Activated gamma-delta T cell treated with anti-CD3 and anti-CD28 coated beads, Interleukin-2, amount 50 U/mL, for 16 hours (primary cell): ENCODE measurements around the gene TGFA.

Source experiments
- DNase-seq: peaks from one replicate; pipeline ENCODE4 v3.0.0-alpha.2; 2020; ENCODE audit warnings: low read depth

TGFA gene

GRCh38 chr2:70463581-70463980 is 90.0 kb downstream of the TGFA start:
- DNase-seq, result no peak

- no peak for DNase-seq
These were observed 91.4 kb downstream of the TGFA start for GRCh38 chr2:70461981-70462876.

- DNase-seq, result no peak
These were observed 92.2 kb downstream of the TGFA start for GRCh38 chr2:70461414-70461813.

GRCh38 chr2:70460333-70460732 is 93.3 kb downstream of the TGFA start:
- no peak for DNase-seq

GRCh38 chr2:70458661-70459060 is 95.0 kb downstream of the TGFA start:
- no peak for DNase-seq

GRCh38 chr2:70456585-70457495 is 96.8 kb downstream of the TGFA start:
- DNase-seq, result no peak

- DNase-seq, result no peak
These were observed 98.6 kb downstream of the TGFA start for GRCh38 chr2:70454936-70455544.

GRCh38 chr2:70450641-70451250 is 102.9 kb downstream of the TGFA start:
- no peak for DNase-seq

GRCh38 chr2:70448041-70448440 is 105.6 kb downstream of the TGFA start:
- DNase-seq, result no peak

GRCh38 chr2:70443726-70444125 is 109.9 kb downstream of the TGFA start:
- DNase-seq, result no peak

- no peak for DNase-seq
These were observed 110.6 kb downstream of the TGFA start for GRCh38 chr2:70443078-70443465.

GRCh38 chr2:70442301-70443077 is 111.1 kb downstream of the TGFA start:
- no peak for DNase-seq

- DNase-seq, result no peak
These were observed 113.0 kb downstream of the TGFA start for GRCh38 chr2:70440621-70441020.

- DNase-seq, result no peak
These were observed 118.5 kb downstream of the TGFA start for GRCh38 chr2:70435138-70435537.

GRCh38 chr2:70433315-70433714 is 120.3 kb downstream of the TGFA start:
- no peak for DNase-seq

GRCh38 chr2:70431716-70432347 is 121.8 kb downstream of the TGFA start:
- no peak for DNase-seq

- DNase-seq, result no peak
These were observed 127.3 kb downstream of the TGFA start for GRCh38 chr2:70426341-70426740.

- DNase-seq, result no peak
These were observed 127.8 kb downstream of the TGFA start for GRCh38 chr2:70425682-70426301.

GRCh38 chr2:70420740-70421139 is 132.9 kb downstream of the TGFA start:
- no peak for DNase-seq

GRCh38 chr2:70420143-70420542 is 133.5 kb downstream of the TGFA start:
- DNase-seq, result no peak
